NT2/D1 (cell line): Measurements from ENCODE around the gene RNASET2.

Experiments
- DNase-seq: peaks from one replicate; pipeline ENCODE4 v3.0.0-alpha.2; 2011; ENCODE audit warnings: low read depth, low spot score
- H3K27me3 ChIP-seq: 2 replicates; pipeline ENCODE4 v1.6.0; 2011; ENCODE audit warnings: mild to moderate bottlenecking; ENCODE audit not compliant: insufficient read length, insufficient read depth
- H3K36me3 ChIP-seq: 2 replicates; pipeline ENCODE4 v1.6.1; 2011; ENCODE audit warnings: mild to moderate bottlenecking, low read length, mixed read lengths; ENCODE audit not compliant: insufficient read depth, insufficient read length
- H3K4me1 ChIP-seq: 2 replicates; pipeline ENCODE4 v1.5.1; 2011; ENCODE audit not compliant: insufficient read depth, insufficient read length
- H3K4me3 ChIP-seq: 2 replicates; pipeline ENCODE4 v1.5.1; 2011; ENCODE audit warnings: low read depth; ENCODE audit not compliant: insufficient read length
- H3K9ac ChIP-seq: 2 replicates; pipeline ENCODE4 v1.6.0; 2011; ENCODE audit warnings: low read depth; ENCODE audit not compliant: insufficient read length
- H3K9me3 ChIP-seq: 2 replicates; pipeline ENCODE4 v1.5.1; 2011; ENCODE audit warnings: mild to moderate bottlenecking, low read length; ENCODE audit not compliant: insufficient read depth
- SUZ12 ChIP-seq: IDR thresholded peaks from 2 replicates; pipeline ENCODE4 v1.6.1; 2011; ENCODE audit not compliant: insufficient read length, insufficient read depth; ENCODE audit errors: extremely low read depth
- YY1 ChIP-seq: IDR thresholded peaks from 2 replicates; pipeline ENCODE4 v1.6.1; 2011; ENCODE audit not compliant: insufficient read length, insufficient read depth
- ZNF274 ChIP-seq: IDR thresholded peaks from 2 replicates; pipeline ENCODE4 v1.6.1; 2011; ENCODE audit warnings: mild to moderate bottlenecking, low read depth, low read length

RNASET2 gene

DNA sequence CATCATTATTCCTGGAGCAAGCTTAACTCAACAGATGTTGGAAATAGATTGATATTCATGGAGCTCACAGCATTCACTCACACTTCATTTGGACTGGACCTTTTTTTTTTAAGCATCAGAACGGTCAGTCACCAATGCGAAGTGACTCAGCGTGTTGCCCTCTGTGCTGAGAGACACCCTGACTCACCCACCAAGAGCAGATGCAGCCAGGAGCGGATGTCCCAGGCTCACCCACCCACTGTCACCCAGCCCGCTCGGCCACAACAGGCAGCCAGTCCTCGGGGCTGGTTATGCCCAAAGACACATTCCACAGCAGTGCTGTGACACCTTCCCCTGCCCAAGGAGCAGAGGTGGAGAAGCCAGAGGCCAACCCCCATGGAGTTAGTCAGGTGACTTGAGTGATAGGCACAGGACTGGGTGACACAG is 15.7 kb downstream of the RNASET2 start:
- no peaks in the 10 kb centered on the region for H3K9me3 ChIP-seq
- H3K27me3 ChIP-seq, result no peaks in the 10 kb centered on the region
- no peak overlapping the region for H3K9ac ChIP-seq
- H3K36me3 ChIP-seq, result peaks cover 7% of the 10 kb centered on the region
- no peak overlapping the region for H3K4me3 ChIP-seq
- no peak for DNase-seq
- no peaks in the 10 kb centered on the region for H3K4me1 ChIP-seq
- TF ChIP-seq ZNF274 (no peak), YY1 (no peak), SUZ12 (no peak)

- TF ChIP-seq YY1 (no peak), ZNF274 (no peak), SUZ12 (no peak)
- no peaks in the 10 kb centered on the region for H3K27me3 ChIP-seq
- no peak overlapping the region for H3K4me3 ChIP-seq
- H3K9me3 ChIP-seq, result no peaks in the 10 kb centered on the region
- H3K36me3 ChIP-seq, result peaks cover 7% of the 10 kb centered on the region
- H3K4me1 ChIP-seq, result no peaks in the 10 kb centered on the region
- H3K9ac ChIP-seq, result no peak overlapping the region
- no peak for DNase-seq
These were observed 16.5 kb downstream of the RNASET2 start for GRCh38 chr6:166939894-166940293.

GRCh38 chr6:166939345-166939744 is 17.0 kb downstream of the RNASET2 start:
- H3K4me3 ChIP-seq, result no peak overlapping the region
- H3K9me3 ChIP-seq, result no peaks in the 10 kb centered on the region
- DNase-seq, result no peak
- no peaks in the 10 kb centered on the region for H3K27me3 ChIP-seq
- no peaks in the 10 kb centered on the region for H3K4me1 ChIP-seq
- TF ChIP-seq ZNF274, result no peak
- TF ChIP-seq YY1, result no peak
- TF ChIP-seq SUZ12, result no peak
- peaks cover 10% of the 10 kb centered on the region for H3K36me3 ChIP-seq
- H3K9ac ChIP-seq, result no peak overlapping the region

GRCh38 chr6:166938704-166939103 is 17.6 kb downstream of the RNASET2 start:
- Histone ChIP-seq H3K27me3 (no peaks in the 10 kb centered on the region), H3K9ac (no peak overlapping the region), H3K36me3 (peaks cover 10% of the 10 kb centered on the region), H3K9me3 (no peaks in the 10 kb centered on the region), H3K4me1 (no peaks in the 10 kb centered on the region), H3K4me3 (no peak overlapping the region)
- DNase-seq, result no peak
- TF ChIP-seq ZNF274, result no peak
- TF ChIP-seq YY1, result no peak
- no peak for TF ChIP-seq SUZ12

DNA sequence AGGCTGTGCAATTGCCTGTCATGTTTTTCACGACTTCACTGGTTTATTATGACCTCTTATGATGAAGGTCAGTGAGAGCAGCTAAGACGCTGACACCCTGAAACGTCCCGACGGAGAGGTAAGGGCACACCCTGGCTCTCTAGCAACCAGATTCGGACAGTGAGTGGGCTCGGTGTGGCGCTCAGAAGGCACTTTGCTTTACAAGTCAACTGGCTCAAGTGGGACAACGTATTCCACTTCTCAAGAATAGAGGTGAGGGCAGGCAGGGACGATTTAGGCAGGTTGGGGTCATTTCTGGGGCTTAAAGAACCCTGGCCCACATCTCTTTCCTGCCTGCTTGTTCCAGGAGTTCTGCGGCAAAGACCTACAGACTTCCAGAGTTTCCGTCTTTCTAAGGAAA is 18.2 kb downstream of the RNASET2 start:
- H3K9ac ChIP-seq, result no peak overlapping the region
- no peaks in the 10 kb centered on the region for H3K9me3 ChIP-seq
- H3K4me3 ChIP-seq, result no peak overlapping the region
- no peaks in the 10 kb centered on the region for H3K27me3 ChIP-seq
- H3K36me3 ChIP-seq, result peaks cover 10% of the 10 kb centered on the region
- no peak for DNase-seq
- TF ChIP-seq YY1 (no peak), ZNF274 (no peak), SUZ12 (no peak)
- H3K4me1 ChIP-seq, result no peaks in the 10 kb centered on the region

- TF ChIP-seq YY1, result no peak
- TF ChIP-seq ZNF274, result no peak
- TF ChIP-seq SUZ12, result no peak
- no peaks in the 10 kb centered on the region for H3K4me1 ChIP-seq
- H3K27me3 ChIP-seq, result no peaks in the 10 kb centered on the region
- no peak overlapping the region for H3K4me3 ChIP-seq
- peaks cover 10% of the 10 kb centered on the region for H3K36me3 ChIP-seq
- no peak for DNase-seq
- no peak overlapping the region for H3K9ac ChIP-seq
- H3K9me3 ChIP-seq, result no peaks in the 10 kb centered on the region
These were observed 18.6 kb downstream of the RNASET2 start for GRCh38 chr6:166937746-166938145.

- H3K27me3 ChIP-seq, result no peaks in the 10 kb centered on the region
- H3K4me1 ChIP-seq, result no peaks in the 10 kb centered on the region
- TF ChIP-seq YY1 (no peak), SUZ12 (no peak), ZNF274 (no peak)
- H3K36me3 ChIP-seq, result peaks cover 10% of the 10 kb centered on the region
- H3K9me3 ChIP-seq, result no peaks in the 10 kb centered on the region
- DNase-seq, result no peak
- no peak overlapping the region for H3K9ac ChIP-seq
- no peak overlapping the region for H3K4me3 ChIP-seq
These were observed 20.1 kb downstream of the RNASET2 start for GRCh38 chr6:166936079-166936787.

GRCh38 chr6:166935353-166935752 is 21.0 kb downstream of the RNASET2 start:
- no peaks in the 10 kb centered on the region for H3K27me3 ChIP-seq
- no peak overlapping the region for H3K4me3 ChIP-seq
- no peak for DNase-seq
- peaks cover 10% of the 10 kb centered on the region for H3K36me3 ChIP-seq
- no peaks in the 10 kb centered on the region for H3K9me3 ChIP-seq
- TF ChIP-seq SUZ12, result no peak
- TF ChIP-seq YY1, result no peak
- no peak for TF ChIP-seq ZNF274
- no peak overlapping the region for H3K9ac ChIP-seq
- H3K4me1 ChIP-seq, result peaks cover under 1% of the 10 kb centered on the region
